GM18502 (cell line): Measurements from ENCODE around the gene ADGRF3.
"Not testable (repeated sequence)": the region's sequence is repeated elsewhere in the genome, so short reads cannot be mapped to it uniquely, and the experiment has no call there.

Experiments used
- ATAC-seq: cut with Tn5 transposase; IDR thresholded peaks from one replicate; pipeline ENCODE4 v1.9.1; 2021; ENCODE audit warnings: mild to moderate bottlenecking; ENCODE audit not compliant: unreplicated experiment, poor library complexity

Gene ADGRF3

DNA sequence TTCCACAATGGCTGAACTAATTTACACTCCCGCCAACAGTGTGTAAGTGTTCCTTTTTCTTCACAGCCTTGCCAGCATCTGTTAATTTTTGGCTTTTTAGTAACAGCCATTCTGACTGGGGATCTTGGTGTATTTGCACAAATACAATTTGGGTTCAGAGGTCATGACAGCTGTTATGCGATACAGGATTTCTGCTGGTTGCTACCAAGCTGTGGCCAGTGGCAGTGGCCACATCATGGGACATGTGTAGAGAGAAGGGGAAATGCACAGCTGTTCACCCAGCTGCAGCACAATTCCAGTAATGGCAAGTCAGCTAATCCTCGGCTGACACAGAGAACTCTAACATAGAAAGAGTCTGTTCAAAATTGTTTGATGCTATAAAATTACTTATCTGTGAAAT lies 21.7 kb downstream of the ADGRF3 start:
- ATAC-seq = no peak

GRCh38 chr2:26324479-26324878 lies 22.1 kb downstream of the ADGRF3 start:
- ATAC-seq = not testable (repeated sequence)

DNA sequence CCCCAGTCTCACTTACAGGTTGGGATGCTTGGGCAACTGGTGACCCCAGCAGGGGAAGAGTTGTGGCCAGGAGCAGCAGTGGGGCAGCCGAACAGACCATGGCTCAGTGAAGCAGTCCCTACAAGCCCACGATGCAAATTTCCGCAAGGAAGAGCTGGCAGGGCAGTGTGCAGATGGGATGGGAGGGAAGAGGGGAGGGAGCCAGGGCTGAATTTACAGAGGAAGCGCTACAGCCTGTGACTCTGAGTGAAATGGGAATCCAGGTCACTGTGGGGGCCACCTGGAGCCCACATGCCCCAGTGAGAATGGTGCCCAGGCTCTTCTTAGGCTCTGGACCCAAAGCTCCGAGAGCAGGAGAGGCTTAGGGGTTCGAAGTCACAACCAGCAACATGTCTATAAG lies 27.6 kb downstream of the ADGRF3 start:
- no peak for ATAC-seq

- ATAC-seq = no peak
Measured at GRCh38 chr2:26317377-26318105, 29.0 kb downstream of the ADGRF3 start.

DNA sequence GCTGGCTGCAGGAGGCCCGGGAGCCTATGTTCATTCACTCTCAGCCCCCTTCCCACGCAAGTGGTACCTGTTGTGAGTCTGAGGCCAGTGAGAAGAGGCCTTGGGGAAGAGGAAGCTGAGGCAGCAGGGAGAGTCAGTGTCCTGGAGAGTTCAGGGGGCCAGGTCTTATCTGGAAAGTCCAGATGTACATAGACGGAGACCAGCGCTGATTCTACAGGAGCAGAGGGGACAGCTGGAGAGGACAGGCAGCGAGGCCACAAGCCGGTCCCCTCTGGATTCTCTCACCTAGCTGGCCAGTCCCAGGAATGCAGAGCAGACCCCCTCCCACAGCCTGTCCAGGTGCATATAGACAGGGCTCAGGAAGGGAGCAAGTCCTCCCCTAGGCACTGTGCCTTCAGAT lies 29.7 kb downstream of the ADGRF3 start:
- ATAC-seq = no peak

GRCh38 chr2:26316041-26316440 lies 30.5 kb downstream of the ADGRF3 start:
- ATAC-seq = no peak

GRCh38 chr2:26314243-26314642 lies 32.3 kb downstream of the ADGRF3 start:
- no peak for ATAC-seq

DNA sequence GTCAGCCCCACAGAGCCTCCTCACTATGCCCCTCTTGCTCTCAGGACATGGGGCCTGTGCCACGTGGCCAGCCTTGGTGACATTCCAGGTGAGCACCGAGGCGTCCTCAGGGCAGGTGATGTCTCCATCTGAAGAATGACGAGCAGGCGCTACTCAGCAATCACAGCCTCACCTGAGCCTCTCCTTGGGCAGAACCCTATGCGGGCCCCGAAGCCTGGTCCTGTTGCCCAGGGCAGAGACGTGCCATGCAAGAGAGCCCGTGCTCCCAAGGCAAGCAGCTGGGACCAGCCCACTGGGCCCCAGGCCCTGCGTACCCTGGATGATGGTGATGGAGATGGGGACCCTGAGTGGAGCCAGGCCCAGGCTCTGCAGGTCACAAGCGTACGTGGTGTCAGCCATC lies 33.1 kb downstream of the ADGRF3 start:
- no peak for ATAC-seq

DNA sequence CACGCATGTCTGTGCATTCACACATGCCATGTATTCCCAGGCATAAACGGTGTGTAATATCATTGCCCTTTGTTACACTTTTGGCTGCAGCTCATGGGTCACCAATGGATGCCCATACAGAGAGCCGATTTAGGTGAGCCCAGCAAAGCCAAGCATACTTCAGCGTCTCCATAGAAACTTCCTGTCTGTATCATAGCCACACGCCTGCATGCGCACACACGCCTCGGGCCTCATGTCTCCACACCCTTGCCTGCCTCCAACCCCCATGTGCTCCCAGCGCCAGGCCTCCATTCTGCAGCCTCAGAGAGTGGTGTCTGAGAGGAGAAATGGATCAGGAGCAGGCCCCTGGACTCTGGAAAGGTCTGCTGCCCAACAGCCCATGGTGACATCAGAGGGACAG lies 34.1 kb downstream of the ADGRF3 start:
- ATAC-seq = no peak

- ATAC-seq = no peak
Measured at GRCh38 chr2:26309921-26310320, 36.7 kb downstream of the ADGRF3 start.

GRCh38 chr2:26305540-26305939 lies 41.0 kb downstream of the ADGRF3 start:
- ATAC-seq = no peak

- not testable (repeated sequence) for ATAC-seq
Measured at GRCh38 chr2:26305094-26305493, 41.5 kb downstream of the ADGRF3 start.

DNA sequence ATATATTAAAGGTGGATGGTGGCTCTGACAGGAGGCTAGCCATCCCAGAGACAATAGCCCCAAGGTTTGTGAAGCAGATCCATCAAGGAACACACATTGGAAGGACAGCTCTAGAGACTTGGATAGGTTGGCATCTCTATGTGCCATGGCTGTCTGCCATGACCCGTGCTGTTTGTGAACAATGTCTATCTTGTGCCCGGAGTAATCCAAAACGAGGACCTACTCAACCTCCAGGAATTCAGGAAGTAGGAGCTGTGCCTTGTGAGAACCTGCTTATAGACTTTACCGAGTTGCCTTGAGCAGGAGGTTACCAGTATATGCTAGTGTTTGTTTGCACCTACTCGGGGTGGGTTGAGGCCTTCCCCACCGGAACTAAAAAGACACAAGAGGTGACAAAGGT lies 43.7 kb downstream of the ADGRF3 start:
- ATAC-seq = no peak

GRCh38 chr2:26300234-26300925 lies 46.2 kb downstream of the ADGRF3 start:
- ATAC-seq = no peak

DNA sequence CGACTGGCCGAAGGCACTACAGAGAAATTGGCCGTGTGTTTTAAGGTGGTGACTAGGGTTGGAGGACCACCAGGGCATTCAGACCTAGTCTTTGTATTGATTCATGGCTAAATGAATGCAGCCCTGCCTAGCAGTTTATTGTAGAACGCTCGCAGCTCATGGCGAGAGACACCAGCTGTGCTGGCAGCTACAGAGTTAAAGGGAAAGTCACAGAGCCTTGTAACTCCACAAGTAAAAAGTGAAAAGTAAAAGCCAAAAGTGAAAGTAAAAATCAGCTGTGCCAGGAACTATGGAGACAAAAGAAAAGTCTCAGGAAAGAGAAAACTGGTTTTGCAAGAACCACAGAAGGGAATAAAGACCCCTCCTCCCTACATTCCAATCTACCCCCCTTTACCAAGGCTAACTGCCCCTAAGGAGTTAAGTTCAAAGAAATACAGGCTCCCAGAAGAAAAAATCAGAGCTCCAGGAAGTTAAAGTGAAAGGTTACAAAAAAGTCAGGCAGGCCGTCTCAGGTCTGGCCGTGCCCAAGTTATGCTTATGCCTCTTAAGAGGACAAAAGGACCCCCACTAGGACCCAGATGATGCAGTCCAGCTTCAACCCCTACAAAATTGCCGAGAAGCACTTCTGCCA lies 47.0 kb downstream of the ADGRF3 start:
- no peak for ATAC-seq

DNA sequence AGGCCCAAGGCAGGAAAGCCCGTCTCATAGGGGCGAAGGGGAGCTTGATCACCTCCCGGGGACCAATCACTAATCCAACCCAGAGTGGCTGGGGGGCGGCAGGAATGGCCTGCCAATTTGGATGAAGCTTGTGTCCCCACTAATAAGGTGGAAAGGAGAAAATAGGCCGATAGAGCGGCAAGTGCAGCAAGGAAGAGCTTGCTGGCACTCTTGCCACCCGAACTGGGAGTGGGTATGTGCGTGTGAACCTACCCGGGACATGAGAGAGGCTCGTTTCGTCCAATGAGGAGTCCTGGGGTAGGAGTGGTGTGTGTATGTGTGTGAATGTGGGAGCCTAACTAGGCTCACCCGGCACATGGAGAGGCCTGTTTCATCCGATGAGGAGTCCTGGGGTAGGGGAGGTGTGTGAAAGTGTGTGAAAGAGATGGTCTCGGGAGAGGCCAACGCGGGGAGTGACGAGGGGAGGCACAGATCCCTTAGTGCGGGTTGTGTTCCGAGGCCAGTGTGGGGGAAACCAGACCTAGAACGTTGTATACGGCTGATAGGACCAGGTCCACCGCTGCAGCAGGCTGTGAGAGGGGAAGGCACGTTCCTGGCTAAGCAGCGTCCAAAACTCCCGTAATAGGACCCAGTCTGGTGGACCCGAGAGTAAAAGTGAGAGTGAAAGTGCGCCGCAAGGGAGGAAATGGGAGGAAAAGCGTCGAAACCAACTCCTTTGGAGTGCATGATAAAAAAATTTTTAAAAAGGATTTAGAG lies 47.8 kb downstream of the ADGRF3 start:
- ATAC-seq = no peak

DNA sequence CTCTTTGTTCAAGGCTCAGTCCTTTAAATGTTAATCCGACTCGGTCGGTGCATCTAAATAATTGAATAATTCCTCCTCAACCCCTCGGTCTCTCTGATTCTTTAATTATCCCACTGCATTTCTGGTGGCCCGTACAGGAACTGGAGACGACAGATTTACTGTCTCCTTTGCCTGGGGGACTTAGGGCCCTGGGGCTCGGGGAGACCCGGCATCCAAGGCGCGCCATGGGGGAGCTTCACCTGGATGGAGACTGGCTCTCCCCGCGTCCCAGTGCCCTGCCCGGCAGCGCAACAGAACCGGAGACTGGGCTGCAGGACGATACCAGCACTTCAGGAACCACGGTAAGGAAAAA lies 48.3 kb downstream of the ADGRF3 start:
- no peak for ATAC-seq

GRCh38 chr2:26297061-26297460 lies 49.5 kb downstream of the ADGRF3 start:
- no peak for ATAC-seq

DNA sequence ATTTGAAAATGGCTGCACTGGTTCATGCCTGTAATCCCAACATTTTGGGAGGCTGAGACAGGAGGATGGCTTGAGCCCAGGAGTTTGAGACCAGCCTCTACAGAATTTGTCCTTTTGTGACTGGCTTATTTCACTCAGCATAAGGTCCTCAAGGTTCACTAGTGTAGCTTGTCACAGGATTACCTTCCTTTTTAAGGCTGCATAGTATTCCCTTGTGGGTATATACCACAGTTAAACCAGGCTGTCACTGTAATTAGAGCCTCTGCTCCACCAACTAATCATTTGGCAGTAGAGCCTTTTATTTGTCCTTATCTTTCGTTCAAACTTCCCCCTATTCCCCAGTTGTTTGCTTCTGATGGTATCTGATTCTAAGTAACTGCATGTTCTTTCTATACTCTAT lies 51.1 kb downstream of the ADGRF3 start:
- no peak for ATAC-seq

DNA sequence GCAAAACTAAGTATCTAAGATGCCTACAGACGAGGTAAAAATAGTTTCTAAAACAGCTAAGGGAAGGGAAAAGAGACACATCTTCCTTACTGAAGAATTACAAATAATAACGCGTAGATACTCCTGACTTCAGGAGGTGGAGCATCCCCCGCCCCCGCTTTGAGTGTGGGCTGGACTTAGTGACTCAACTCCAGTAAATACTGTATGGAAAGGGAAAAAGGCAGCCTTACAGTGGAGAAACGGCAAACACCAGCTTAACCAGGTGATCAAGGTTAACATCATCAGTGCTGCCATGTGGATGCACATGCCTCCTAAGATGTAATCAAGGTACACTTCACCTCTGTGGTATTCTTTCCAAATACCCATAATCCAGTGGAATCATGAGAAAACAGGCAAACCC lies 53.9 kb downstream of the ADGRF3 start:
- ATAC-seq = no peak

- no peak for ATAC-seq
Measured at GRCh38 chr2:26290001-26290400, 56.6 kb downstream of the ADGRF3 start.
